Psoas muscle (tissue), 8 donors: ENCODE results near the gene RBBP8NL. TPM values are rescaled to one million over a fixed set of nuclear protein-coding genes. Genes with fewer than 3 reads are reported as not detected.
"Not testable (repeated sequence)": the region's sequence is repeated elsewhere in the genome, so short reads cannot be mapped to it uniquely, and the experiment has no call there.

Experiments used
- ATAC-seq, 4 donors: fragments of 200-7000 bp; cut with Tn5 transposase; one replicate each; pipeline ENCODE4 v1.9.1; 2020; ENCODE audit warnings: moderate library complexity in 3 of 4, mild to moderate bottlenecking in 2 of 4
- DNase-seq, 2 donors: peaks; one replicate each; pipeline ENCODE4 v3.0.0-alpha.2; 2020
- H3K27ac ChIP-seq: fragments of 200-600 bp; one replicate; pipeline ENCODE4 v1.8.0; 2022
- H3K27me3 ChIP-seq, 3 donors: fragments of 200-600 bp in 1 of 3; one replicate each; pipeline versions ENCODE4 v1.6.1 to v1.8.0; 2013 to 2022; ENCODE audit warnings: low read length in 2 of 3, mild to moderate bottlenecking in 2 of 3, moderate library complexity in 1 of 3; ENCODE audit not compliant: insufficient read depth in 3 of 3
- H3K36me3 ChIP-seq, 2 donors: fragments of 200-600 bp in 1 of 2; one replicate each; pipeline versions ENCODE4 v1.6.1 to v1.8.0; 2013 to 2022; ENCODE audit warnings: low read depth in 1 of 2, mild to moderate bottlenecking in 1 of 2, moderate library complexity in 1 of 2; ENCODE audit not compliant: insufficient read depth in 1 of 2
- H3K4me1 ChIP-seq: fragments of 200-600 bp; one replicate; pipeline ENCODE4 v1.8.0; 2022
- H3K4me3 ChIP-seq: fragments of 200-600 bp; one replicate; pipeline ENCODE4 v1.8.0; 2022; ENCODE audit warnings: mild to moderate bottlenecking
- H3K9me3 ChIP-seq: fragments of 200-600 bp; one replicate; pipeline ENCODE4 v1.8.0; 2022
- CTCF ChIP-seq: fragments of 200-600 bp; IDR thresholded peaks from one replicate; pipeline ENCODE4 v1.8.0; 2022; ENCODE audit warnings: antibody characterized with exemption
- WGBS, 3 donors: extraction: QIAGEN DNeasy Blood & Tissue Kit; methylation state at CpG; one replicate each; pipeline versions ENCODE4 v1.1.6 to v1.1.7; 2013; 5-methylcytosine and 5-hydroxymethylcytosine counted together
- intact Hi-C, 2 donors: fragments of 100-400 bp; cut with DNase I; formaldehyde crosslinking; loops; one replicate each; pipeline versions ENCODE4 v1.11.0 to v1.14.2; 2022
- polyA plus RNA-seq, 3 donors: library from polyadenylated mRNA; stranded (reverse); fragments of 200-250 nt; gene quantifications; one replicate each; pipeline ENCODE4 v1.2.3, GENCODE V29; 2013
- total RNA-seq, 4 donors: library from RNA; stranded (reverse); fragmentation: NEBNext Ultra II Directional in 2 of 4; extraction: Animal tissue kit (Norgen Biotek cat#: 25700) in 2 of 4; gene quantifications; one replicate each; pipeline versions ENCODE4 v1.2.1 to v1.2.4, GENCODE V29; 2021 to 2023
- donor health status: healthy with polysubstance abuse.
- donor health status: DM: no; HTN: no; CAD: no; lungs with moderate emphysema.
- donor health status: Bipolar disorder and iron deficiency.
- donor health status: healthy.
- donor health status: DM: yes; HTN: yes; CAD: no.
- donor health status: DM: no; HTN: no; CAD: no.
- donor health status: DM: no; HTN: no; CAD: no.
- donor health status: DM: yes; HTN: yes; CAD: no.

The RBBP8NL gene
- total and polyA plus RNA-seq, 7 donors, result 0.03 to 0.08 TPM; not detected in 5

DNA sequence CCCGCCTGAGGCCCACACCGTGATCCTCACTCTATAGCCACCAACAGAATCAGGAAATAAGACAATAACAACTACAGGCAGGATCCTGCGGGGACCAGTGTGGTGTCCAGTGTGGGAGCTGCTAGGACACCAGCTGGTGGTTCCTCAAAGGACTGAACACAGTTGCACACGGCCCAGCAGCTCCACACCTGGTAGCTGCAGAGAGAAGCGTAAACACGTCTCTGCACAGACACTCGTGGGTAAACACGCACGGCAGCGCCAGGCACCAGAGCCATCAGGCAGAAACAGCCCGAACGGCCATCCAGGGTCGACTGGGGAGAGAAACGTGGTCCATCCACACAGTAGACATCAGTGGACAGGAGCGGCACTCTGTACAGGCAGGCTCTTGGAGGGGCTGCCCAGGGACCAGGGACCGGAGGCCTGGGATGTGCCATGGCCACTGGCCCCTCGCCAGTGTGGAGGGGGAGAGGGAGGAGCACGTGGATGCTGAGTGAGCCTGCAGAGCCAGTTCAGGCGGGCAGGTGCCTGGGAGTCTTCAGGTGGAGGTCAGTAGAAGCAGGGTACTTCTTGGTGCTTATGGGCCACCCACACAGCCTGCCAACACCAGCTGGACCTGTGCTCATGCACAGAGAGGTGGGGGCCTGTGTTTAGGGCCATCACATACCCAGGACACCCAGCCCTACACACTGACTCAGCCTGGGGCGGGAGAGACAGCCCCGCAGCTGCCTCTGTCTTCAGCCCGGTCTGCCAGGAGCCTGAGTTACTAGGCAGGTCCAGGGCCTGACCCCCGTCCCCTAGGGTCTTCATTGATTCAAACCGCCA lies 52.8 kb downstream of the RBBP8NL start:
- H3K27ac ChIP-seq, result no peak overlapping the region
- H3K36me3 ChIP-seq, result no peaks in the 10 kb centered on the region
- TF ChIP-seq CTCF, result no peak
- H3K4me1 ChIP-seq, result peaks cover 27% of the 10 kb centered on the region
- whole genome bisulfite sequencing, 3 donors, result 58 to 65% (median 59%) methylated on average over 22 to 24 of the region's 24 CpGs
- H3K4me3 ChIP-seq, result no peak overlapping the region
- intact Hi-C loops, result loop anchor here (5.0 kb wide), 2 partner anchors 32 to 67 kb away; no protein-coding TSS in a partner anchor
- no peaks in the 10 kb centered on the region for H3K9me3 ChIP-seq
- DNase-seq (no peak), ATAC-seq (no peak)
- H3K27me3 ChIP-seq, result no peaks in the 10 kb centered on the region

GRCh38 chr20:62373631-62374179 lies 53.6 kb downstream of the RBBP8NL start:
- H3K27me3 ChIP-seq, H3K9me3 ChIP-seq, DNase-seq, H3K27ac ChIP-seq, H3K36me3 ChIP-seq, H3K4me3 ChIP-seq, ATAC-seq: not testable (repeated sequence)
- intact Hi-C loops, result loop anchor here in 1 of 2 donors (5.0 kb wide), 1 partner anchor 66 kb away; no protein-coding TSS in a partner anchor
- peaks cover 35% of the 10 kb centered on the region for H3K4me1 ChIP-seq
- WGBS, 3 donors, result 87 to 95% (median 89%) methylated on average over 21 to 27 of the region's 40 CpGs

- H3K36me3 ChIP-seq, result no peaks in the 10 kb centered on the region
- 86 to 94% (median 89%) methylated on average over 24 to 29 of the region's 29 CpGs for WGBS, 3 donors
- no peak overlapping the region for H3K4me3 ChIP-seq
- H3K4me1 ChIP-seq, result peaks cover 42% of the 10 kb centered on the region
- no peak for TF ChIP-seq CTCF
- H3K27ac ChIP-seq, result no peak overlapping the region
- no peak for ATAC-seq
- H3K9me3 ChIP-seq, result no peaks in the 10 kb centered on the region
- DNase-seq, result no peak
- intact Hi-C loops, result loop anchor here in 1 of 2 donors (5.0 kb wide), 1 partner anchor 65 kb away; no protein-coding TSS in a partner anchor
- H3K27me3 ChIP-seq, result no peaks in the 10 kb centered on the region
Observed at GRCh38 chr20:62372042-62372993, 55.0 kb downstream of the RBBP8NL start.

DNA sequence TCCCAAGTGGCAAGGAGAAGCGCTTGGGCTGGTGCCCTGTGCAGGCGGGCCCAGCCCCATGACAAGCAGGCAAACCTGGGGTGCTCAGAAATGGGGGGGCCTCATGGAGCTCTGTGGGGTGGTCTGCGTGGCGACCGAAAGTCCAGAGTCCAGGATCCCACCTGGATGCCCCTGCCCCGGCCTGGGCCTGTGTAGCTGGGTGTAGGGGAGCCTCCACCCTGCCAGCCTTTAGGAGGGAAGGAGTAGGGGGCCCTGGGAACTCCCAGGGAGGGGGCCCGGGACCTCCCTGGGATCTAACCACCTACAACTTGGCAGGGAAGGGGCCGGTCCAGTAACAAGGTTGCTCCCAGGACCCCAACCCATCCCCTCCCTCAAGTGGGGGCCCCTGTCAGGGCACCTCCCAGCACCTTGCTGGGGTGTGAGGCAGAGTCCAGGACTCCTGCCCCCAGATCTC lies 55.7 kb downstream of the RBBP8NL start:
- H3K4me3 ChIP-seq, result no peak overlapping the region
- intact Hi-C loops, result loop anchor here in 1 of 2 donors (5.0 kb wide), 1 partner anchor 64 kb away; no protein-coding TSS in a partner anchor
- H3K27ac ChIP-seq, result no peak overlapping the region
- H3K4me1 ChIP-seq, result peaks cover 39% of the 10 kb centered on the region
- 94 to 98% (median 96%) methylated on average over 7 to 8 of the region's 8 CpGs for WGBS, 3 donors
- DNase-seq (no peak), ATAC-seq (no peak)
- H3K9me3 ChIP-seq, result no peaks in the 10 kb centered on the region
- H3K27me3 ChIP-seq, result no peaks in the 10 kb centered on the region
- no peak for TF ChIP-seq CTCF
- no peaks in the 10 kb centered on the region for H3K36me3 ChIP-seq
